GM15510 (cell line): Measurements from ENCODE around the gene NEK11.

Source experiments
- POLR2A ChIP-seq: IDR thresholded peaks from 3 replicates; pipeline ENCODE4 v1.6.1; 2011; ENCODE audit warnings: borderline replicate concordance; ENCODE audit not compliant: insufficient read length; ENCODE audit errors: extremely low read depth

Gene NEK11

DNA sequence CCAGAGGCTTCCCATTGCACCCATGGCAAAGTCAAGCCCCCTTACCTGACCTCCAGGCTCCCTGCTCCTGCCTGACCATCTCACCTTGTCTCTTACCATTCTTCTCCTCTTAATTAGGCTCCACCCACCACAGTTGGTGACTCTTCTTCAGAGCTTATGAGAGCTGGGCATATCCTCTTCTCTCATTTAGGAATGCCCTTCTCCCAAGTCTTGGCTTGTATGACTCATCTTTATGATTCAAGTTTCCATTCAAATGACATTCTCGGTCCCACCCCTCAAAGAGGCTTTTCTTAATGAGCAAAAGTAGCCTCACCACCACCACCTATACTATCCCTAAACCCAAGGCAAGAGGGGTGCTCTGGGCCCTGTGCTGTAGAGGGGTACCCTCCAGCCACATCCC lies 299.6 kb downstream of the NEK11 start:
- TF ChIP-seq POLR2A, result no peak

DNA sequence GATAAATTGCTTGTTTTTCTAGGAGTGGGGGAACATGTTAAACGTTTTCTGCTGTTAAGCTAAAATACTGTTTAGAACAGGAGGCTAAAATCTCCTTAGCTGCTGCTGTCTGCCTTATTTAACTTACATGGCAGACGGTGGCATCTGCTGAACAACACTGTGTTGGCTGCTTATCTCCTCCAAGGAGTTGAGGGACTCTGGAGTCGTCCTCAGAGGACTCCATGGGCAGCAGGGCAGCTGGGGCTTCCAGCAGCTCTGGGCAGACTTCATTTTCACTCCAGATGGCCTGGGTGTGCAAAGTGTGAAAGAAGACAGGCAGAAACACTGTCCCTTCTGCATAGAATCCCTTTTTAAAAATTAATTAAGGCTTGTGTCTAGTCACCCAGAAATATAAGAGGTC lies 302.0 kb downstream of the NEK11 start:
- no peak for TF ChIP-seq POLR2A

DNA sequence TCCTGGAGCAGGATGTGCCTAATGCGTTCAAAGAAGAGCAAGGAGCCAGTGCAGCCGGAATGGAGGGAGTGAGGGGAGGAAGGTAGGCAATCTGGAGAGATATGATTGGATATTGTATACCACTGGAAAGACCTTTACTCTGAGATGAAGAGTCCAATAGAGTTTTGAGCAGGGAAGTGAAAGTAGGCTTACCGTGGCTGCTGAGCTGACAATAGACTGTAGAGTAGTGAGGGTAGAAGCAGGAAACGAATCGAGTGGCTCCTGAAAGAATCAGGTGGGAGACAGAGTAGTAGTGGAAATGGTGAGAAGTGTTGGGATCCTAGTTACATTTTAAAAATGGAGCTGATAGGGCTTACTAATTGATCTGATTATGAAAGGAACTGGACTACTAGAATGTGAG lies 303.1 kb downstream of the NEK11 start:
- no peak for TF ChIP-seq POLR2A

DNA sequence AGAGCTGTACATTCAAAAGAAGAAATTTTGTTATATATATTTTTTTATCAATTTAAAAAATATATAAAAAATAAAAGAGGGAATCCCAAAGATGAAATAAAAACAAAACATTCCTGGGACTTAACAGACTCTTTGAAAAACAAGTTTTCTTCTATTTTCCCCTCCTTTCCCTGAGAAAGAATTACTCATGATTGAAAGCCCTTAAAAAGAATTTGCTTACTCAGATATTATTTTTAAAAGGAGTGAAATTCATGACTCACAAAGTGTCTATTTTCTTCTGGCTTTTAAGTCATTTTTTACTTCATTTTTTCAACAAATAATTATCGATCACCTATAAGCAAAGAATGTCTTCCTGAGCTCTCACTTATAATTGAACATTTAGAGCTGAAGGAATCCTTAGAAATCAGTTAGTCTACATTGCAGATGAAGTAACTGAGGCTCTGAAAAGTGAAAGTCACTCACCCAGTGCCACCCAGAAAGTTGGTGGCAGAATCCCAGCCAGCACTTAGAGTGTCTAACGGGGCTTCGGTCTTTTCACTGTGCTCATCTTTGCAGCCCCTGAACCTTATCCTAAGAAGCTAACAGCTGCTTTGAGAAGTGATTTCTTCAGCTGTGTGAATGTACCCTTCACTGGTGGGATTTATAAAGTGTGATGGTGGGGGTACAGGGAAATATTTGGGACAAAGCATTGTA lies 312.4 kb downstream of the NEK11 start:
- TF ChIP-seq POLR2A, result no peak

DNA sequence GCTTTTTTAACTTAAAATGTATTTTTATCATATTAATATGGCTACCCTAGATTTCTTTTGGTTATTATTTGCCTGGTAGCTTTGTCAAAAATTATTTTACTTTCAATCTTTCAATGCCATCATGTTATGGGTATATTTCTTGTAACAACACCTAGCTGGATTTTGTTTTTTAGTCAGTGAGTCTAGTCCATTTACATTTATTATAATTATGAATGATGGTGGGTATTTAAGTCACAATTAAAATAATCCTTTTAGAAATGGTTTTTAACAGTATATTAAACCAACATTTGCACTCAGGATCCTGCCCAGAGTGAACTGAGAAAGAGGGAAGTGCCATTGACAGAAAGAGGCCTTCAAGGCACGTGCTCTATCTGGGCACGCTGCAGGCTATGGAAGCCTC lies 315.1 kb downstream of the NEK11 start:
- no peak for TF ChIP-seq POLR2A

DNA sequence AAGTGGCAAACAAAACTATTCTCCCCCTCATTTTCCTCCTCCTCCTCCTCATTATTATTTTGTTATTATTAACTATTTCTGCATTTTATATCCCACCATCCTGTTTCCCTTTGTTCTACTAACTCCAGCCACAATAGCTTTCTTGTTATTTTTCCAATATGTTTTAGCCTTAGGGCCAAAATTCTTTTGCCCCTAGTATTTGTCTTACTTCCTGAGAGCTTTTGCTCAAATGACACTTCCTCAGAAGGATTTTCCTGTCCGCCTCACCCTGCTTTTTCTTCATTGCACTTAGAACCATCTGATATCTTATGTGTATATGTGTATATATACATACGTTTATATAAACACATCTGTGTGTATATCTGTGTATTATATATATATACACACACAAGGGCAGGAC lies 322.2 kb downstream of the NEK11 start:
- TF ChIP-seq POLR2A, result no peak

DNA sequence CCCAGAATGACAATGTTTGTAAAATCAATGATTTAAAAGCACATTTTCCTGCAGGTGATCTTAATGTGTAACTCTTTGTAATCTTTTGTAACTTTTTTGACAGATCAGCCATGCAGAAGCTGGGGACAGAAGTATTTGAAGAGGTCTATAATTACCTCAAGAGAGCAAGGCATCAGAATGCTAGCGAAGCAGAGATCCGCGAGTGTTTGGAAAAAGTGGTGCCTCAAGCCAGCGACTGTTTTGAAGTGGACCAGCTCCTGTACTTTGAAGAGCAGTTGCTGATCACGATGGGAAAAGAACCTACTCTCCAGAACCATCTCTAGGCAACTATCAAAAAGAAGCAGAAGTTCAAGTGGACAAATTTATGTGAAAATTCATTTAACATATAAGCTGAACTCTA lies 322.8 kb downstream of the NEK11 start:
- TF ChIP-seq POLR2A, result no peak

DNA sequence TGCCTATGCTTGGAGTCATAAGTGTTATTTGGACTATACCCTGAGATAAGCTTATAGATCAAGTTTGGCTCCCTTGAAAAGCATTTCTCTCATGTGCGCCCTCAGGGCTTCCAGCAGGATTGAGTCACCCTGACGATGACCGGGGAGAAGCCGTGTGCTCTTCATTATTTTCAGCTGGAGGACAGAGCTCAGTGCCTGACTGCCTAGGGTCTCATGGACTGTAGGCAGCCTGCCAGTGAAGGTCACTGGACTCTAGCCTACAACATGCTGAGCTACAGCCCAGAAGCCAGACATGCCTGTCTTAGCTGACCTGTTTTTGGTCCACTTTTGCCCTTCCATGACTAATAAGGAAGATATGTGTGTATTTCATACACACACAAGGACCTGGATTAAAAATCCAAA lies 323.3 kb downstream of the NEK11 start:
- no peak for TF ChIP-seq POLR2A

DNA sequence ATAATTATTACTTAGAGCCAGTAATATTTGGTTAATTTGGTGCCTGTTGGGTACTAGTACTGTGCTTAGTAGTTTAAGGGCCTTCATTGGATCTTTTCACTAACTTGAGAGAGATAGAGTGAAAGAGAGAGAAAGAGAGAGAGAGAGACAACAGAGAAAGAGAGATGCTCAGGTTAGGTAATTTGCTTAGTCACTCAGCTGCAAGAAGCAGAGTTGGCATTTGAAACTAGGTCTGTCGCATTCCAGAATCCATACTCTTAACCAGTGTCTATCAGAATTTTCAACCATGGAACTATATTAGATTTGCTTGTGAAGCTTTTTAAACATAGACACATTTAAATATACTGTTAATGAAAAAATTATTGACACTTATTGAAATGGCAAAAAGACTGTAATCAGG lies 323.8 kb downstream of the NEK11 start:
- no peak for TF ChIP-seq POLR2A

DNA sequence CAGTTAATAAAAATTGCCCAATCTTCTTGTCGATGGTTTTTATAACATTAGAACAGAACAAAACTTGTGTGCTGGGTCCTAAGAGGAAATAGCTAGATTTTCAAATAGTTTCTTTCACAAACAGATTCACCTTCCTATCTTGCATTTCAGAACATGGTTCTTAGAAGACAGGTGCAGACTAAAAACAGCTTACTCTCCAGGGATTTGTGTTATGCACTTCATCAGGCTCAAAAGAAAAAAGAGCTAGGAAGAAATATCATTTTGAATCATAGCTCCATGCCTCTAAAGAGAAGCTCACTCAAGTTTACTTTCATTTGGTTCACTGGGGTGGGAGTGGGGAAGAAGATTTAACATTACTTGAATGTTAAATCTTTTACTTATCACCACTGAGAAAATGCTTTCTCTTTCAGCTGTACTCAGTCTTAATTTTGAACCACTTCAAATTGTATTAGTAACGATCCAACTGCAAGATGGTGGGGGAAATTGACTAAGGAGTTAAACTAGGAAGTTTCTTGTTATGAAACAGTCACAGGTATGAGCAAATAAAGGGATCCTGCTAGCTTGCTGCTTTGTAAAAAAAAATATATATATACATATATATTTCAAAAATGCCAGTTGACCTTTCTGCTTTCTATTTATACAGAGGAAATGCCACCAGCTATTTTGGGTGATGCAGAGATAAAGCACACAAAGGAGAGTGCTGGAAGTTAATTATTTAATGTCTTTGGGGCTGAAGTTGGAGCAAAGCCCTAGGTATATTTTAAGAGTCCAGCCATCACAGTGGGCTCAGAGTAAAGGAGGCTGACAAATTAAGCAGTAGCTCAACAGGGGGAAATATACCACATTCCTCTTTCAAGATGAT lies 326.6 kb downstream of the NEK11 start:
- no peak for TF ChIP-seq POLR2A

DNA sequence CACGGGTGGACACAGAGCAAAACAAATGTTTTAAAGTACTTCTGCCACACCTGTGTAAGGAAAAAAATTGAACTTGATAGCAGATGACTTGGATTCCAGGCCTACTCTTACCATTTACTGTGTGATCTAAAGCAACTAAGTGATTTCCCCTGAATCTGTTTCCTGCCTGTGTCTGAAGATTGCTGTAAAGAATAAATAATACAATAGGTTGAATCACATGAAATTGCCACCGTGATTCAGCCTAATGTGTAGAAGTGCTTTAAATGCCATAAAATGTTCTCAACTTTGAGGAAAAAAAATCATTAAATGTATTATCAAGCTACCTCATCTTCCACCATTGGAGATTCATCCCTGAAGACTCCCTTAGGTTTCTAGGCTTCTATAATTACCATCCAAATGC lies 327.3 kb downstream of the NEK11 start:
- TF ChIP-seq POLR2A, result no peak

DNA sequence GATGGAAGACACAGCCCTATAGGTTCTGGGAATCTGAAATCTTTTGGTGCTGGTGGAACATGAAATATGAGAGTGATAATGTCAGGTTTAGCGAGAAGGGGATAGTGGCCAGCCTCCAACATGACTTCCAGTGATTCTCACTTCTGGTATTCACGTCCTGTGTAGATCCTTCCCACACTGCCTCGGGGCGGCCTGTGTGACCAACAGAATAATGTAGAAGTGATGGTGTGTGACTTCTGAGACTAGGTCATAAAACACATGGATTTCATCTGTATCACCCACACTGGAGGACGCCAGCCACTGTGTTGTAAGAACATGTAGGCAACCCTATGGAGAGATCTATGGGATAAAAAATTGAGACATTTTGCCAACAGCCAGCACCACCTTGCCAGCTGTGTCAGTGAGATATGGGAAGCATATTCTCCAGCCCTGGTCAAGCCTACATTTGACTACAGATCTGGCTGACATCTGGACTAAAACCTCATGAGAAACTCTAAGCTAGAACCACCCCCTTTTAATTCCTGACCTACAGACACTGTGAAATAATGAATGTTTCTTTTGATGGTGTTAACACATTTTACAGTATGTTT lies 329.4 kb downstream of the NEK11 start:
- no peak for TF ChIP-seq POLR2A

DNA sequence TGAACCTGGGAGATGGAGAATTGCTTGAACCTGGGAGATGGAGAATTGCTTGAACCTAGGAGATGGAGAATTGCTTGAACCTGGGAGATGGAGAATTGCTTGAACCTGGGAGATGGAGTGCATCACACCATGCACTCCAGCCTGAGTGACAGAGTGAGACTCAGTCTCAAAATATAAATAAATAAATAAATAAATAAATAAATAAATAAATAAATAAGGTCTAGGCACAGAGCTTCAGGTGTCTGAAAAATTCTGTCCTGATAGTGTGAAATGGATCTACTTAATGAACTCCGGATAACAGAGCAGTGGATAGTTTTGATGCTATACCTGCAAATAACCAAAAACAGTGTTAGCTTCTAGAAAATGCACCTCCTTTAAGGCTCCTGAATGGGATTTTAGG lies 330.6 kb downstream of the NEK11 start:
- TF ChIP-seq POLR2A, result no peak

DNA sequence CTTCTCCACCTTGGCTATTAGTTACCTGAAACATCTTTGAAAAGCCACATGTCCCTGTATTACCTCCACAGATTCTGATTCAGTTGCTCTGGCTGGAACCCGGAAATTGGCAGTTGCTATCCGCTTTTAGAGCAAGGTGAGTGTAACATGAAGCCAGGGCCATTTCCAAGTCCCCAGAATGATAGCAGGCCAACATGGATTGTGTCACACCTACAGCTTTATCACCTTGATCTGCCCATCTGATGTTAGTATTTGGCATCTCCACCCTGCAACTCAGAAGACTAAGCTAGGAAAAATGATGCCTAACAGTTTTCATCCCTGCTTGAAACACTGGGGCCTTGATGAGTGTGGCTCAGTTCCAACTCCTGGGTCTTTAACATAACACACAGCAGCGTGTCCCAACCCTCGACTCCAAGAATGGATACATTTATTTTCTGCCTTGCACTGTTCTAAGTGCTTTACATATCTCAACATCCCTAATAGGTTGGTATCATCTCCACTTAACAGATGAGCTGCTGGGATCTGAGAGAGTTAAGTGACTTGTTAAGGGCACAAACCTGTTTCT lies 333.6 kb downstream of the NEK11 start:
- no peak for TF ChIP-seq POLR2A
